GM12875 (cell line): ENCODE results near the gene KCNQ2.
A peak's percentile ranks its signal among the peaks of the same experiment; 100 is the strongest.

Experiments
- H3K4me3 ChIP-seq: one replicate; pipeline ENCODE4 v1.5.1; 2011; ENCODE audit warnings: low read depth, low read length, control low read depth
- CTCF ChIP-seq: IDR thresholded peaks from 2 replicates; pipeline ENCODE4 v1.5.1; 2011; ENCODE audit warnings: low read depth, mild to moderate bottlenecking, control low read depth, inconsistent platforms, low read length, moderate library complexity, borderline replicate concordance; ENCODE audit not compliant: insufficient read depth

Gene KCNQ2

GRCh38 chr20:63434599-63435378, 37.7 kb downstream of the KCNQ2 start:
- peak; percentile 88 for TF ChIP-seq CTCF
- no peak overlapping the region for H3K4me3 ChIP-seq

GRCh38 chr20:63433756-63434531, 38.5 kb downstream of the KCNQ2 start:
- H3K4me3 ChIP-seq, result no peak overlapping the region
- TF ChIP-seq CTCF, result no peak

- no peak overlapping the region for H3K4me3 ChIP-seq
- TF ChIP-seq CTCF, result no peak
Observed at GRCh38 chr20:63433351-63433750, 39.1 kb downstream of the KCNQ2 start.

- no peak overlapping the region for H3K4me3 ChIP-seq
- TF ChIP-seq CTCF, result no peak
Observed at GRCh38 chr20:63432577-63433325, 39.7 kb downstream of the KCNQ2 start.

GRCh38 chr20:63431944-63432343, 40.5 kb downstream of the KCNQ2 start:
- no peak for TF ChIP-seq CTCF
- no peak overlapping the region for H3K4me3 ChIP-seq

- H3K4me3 ChIP-seq, result no peak overlapping the region
- TF ChIP-seq CTCF, result no peak
Observed at GRCh38 chr20:63430891-63431290, 41.6 kb downstream of the KCNQ2 start.
